HepG2 (cell line): Measurements from ENCODE around the gene HSF4. TPM values are rescaled to one million over a fixed set of nuclear protein-coding genes. Genes with fewer than 3 reads are reported as not detected.

Source experiments
- ATAC-seq: fragments of 200-7000 bp; cut with Tn5 transposase; 3 replicates; pipeline ENCODE4 v1.9.1; 2020; ENCODE audit warnings: mild to moderate bottlenecking, moderate library complexity
- BruUV-seq: library from RNA; stranded (reverse); fragments of 400-500 nt; replicated peaks from 2 replicates; lab custom pipeline; 2021; lab: Mats Ljungman, UMichigan
- CTCF ChIA-PET: fragments of 300-600 bp; formaldehyde crosslinking; extraction: SDS; loops from one replicate; lab custom pipeline; 2021; ENCODE audit warnings: low total read pairs, inconsistent platforms, low intra/inter-chr PET ratio; lab: Yijun Ruan, JAX
- POLR2A ChIA-PET: fragments of 350-600 bp; sonication (Branson Sonifier 250); formaldehyde crosslinking; loops from one replicate; lab custom pipeline; 2020; ENCODE audit warnings: antibody characterized with exemption, inconsistent platforms; lab: Yijun Ruan, JAX
- DNase-seq: peaks from one replicate; pipeline ENCODE4 v3.0.0-alpha.2; 2015; ENCODE audit warnings: low spot score
- FAIRE-seq: peaks from 3 replicates; lab custom pipeline; 2011; peaks lifted over from hg19 to GRCh38; lab: Jason Lieb, UNC
- H2AFZ ChIP-seq: one replicate; pipeline ENCODE4 v1.6.1; 2011; ENCODE audit warnings: low read length, inconsistent platforms
- H3K27ac ChIP-seq: fragments of 300-600 bp; 3 replicates; pipeline ENCODE4 v1.8.0; 2011; ENCODE audit warnings: mixed run types, mild to moderate bottlenecking, mixed read lengths, low read length, inconsistent platforms; ENCODE audit not compliant: insufficient read depth; ENCODE audit errors: extremely low read length
- H3K27me3 ChIP-seq, 2 experiments: fragments of 200-600 bp in 1 of 2; 2 replicates in 1 of 2; 3 replicates in 1 of 2; pipeline versions ENCODE4 v1.6.0 to v1.8.0; 2011; ENCODE audit warnings: low read length in 2 of 2, mild to moderate bottlenecking in 2 of 2, moderate library complexity in 2 of 2, inconsistent platforms in 1 of 2; ENCODE audit not compliant: insufficient read depth in 2 of 2, control insufficient read depth in 1 of 2
- H3K36me3 ChIP-seq, 2 experiments: fragments of 200-600 bp in 1 of 2; replicated peaks in 1 of 2; 2 replicates in 1 of 2; 3 replicates in 1 of 2; pipeline versions ENCODE4 v1.5.1 to v1.8.0; 2011; ENCODE audit warnings: low read length in 2 of 2, inconsistent platforms in 1 of 2; ENCODE audit not compliant: insufficient read depth in 2 of 2, control insufficient read depth in 1 of 2
- H3K4me1 ChIP-seq: 2 replicates; pipeline ENCODE4 v1.5.1; 2012; ENCODE audit warnings: low read length, inconsistent platforms; ENCODE audit not compliant: insufficient read depth
- H3K4me2 ChIP-seq: 2 replicates; pipeline ENCODE4 v1.6.0; 2011; ENCODE audit warnings: low read depth, low read length, inconsistent platforms
- H3K4me3 ChIP-seq, 3 experiments: fragments of 200-600 bp in 1 of 3; sonication (generic), shearing (Covaris generic) in 1 of 3; replicated peaks in 1 of 3; 2 replicates each; pipeline ENCODE4 v1.5.1; 2011 to 2016; ENCODE audit warnings: low read length in 3 of 3, inconsistent platforms in 2 of 3, low read depth in 2 of 3, mild to moderate bottlenecking in 2 of 3, control low read depth in 1 of 3, mixed read lengths in 1 of 3; ENCODE audit not compliant: insufficient read depth in 1 of 3
- H3K79me2 ChIP-seq: one replicate; pipeline ENCODE4 v1.6.1; 2011; ENCODE audit warnings: low read length, inconsistent platforms; ENCODE audit not compliant: insufficient read depth
- H3K9ac ChIP-seq: 2 replicates; pipeline ENCODE4 v1.6.0; 2011; ENCODE audit warnings: mild to moderate bottlenecking, low read depth, low read length, inconsistent platforms; ENCODE audit not compliant: insufficient read depth
- H3K9me3 ChIP-seq: 2 replicates; pipeline ENCODE4 v1.5.1; 2012; ENCODE audit warnings: mild to moderate bottlenecking, low read length
- H4K20me1 ChIP-seq: 2 replicates; pipeline ENCODE4 v1.6.0; 2011; ENCODE audit warnings: inconsistent platforms, mild to moderate bottlenecking, low read length, moderate library complexity; ENCODE audit not compliant: insufficient read depth
- ATAD3A ChIP-seq: sonication (generic); formaldehyde crosslinking; IDR thresholded peaks from 2 replicates; pipeline ENCODE4 v1.4.0; 2020; ENCODE audit warnings: missing genetic modification reagents
- CENPBD1 ChIP-seq: sonication (generic); formaldehyde crosslinking; IDR thresholded peaks from 2 replicates; pipeline ENCODE4 v1.8.0; 2022; ENCODE audit warnings: missing genetic modification reagents, low read depth, mild to moderate bottlenecking, borderline replicate concordance
- CHCHD3 ChIP-seq: sonication (generic); formaldehyde crosslinking; IDR thresholded peaks from 2 replicates; pipeline ENCODE4 v1.8.0; 2022; ENCODE audit warnings: mild to moderate bottlenecking, missing genetic modification reagents, moderate library complexity
- CTCF ChIP-seq: sonication (generic); formaldehyde crosslinking; IDR thresholded peaks from 2 replicates; pipeline ENCODE4 v1.5.0; 2020; ENCODE audit warnings: mild to moderate bottlenecking, missing genetic modification reagents, moderate library complexity
- FOXA1 ChIP-seq, 2 experiments: fragments of 450-650 bp in 1 of 2; sonication (generic) in 1 of 2; formaldehyde crosslinking in 1 of 2; IDR thresholded peaks; 2 replicates each; pipeline versions ENCODE4 v1.4.0 to v1.6.1; 2016 to 2020; ENCODE audit warnings: missing genetic modification reagents in 1 of 2
- FOXC1 ChIP-seq: sonication (generic); formaldehyde crosslinking; IDR thresholded peaks from 2 replicates; pipeline ENCODE4 v1.8.0; 2022; ENCODE audit warnings: mild to moderate bottlenecking, missing genetic modification reagents, borderline replicate concordance
- ISL2 ChIP-seq: sonication (generic); formaldehyde crosslinking; IDR thresholded peaks from 2 replicates; pipeline ENCODE4 v1.5.0; 2020; ENCODE audit warnings: missing genetic modification reagents
- KDM5A ChIP-seq: fragments of 200-600 bp; sonication (generic); IDR thresholded peaks from 2 replicates; pipeline ENCODE4 v1.7.0; 2018; ENCODE audit warnings: antibody characterized with exemption, mild to moderate bottlenecking, low read length, borderline replicate concordance
- NFRKB ChIP-seq: fragments of 450-650 bp; IDR thresholded peaks from 2 replicates; pipeline ENCODE4 v1.6.1; 2017
- PAX8 ChIP-seq: sonication (generic); formaldehyde crosslinking; IDR thresholded peaks from 2 replicates; pipeline ENCODE4 v1.8.0; 2022; ENCODE audit warnings: mild to moderate bottlenecking, missing genetic modification reagents, borderline replicate concordance
- PHF5A ChIP-seq: IDR thresholded peaks from one replicate; pipeline ENCODE4 v1.6.1; 2018; ENCODE audit warnings: low read depth, missing genetic modification reagents; ENCODE audit not compliant: unreplicated experiment
- TFAP4 ChIP-seq: sonication (generic); IDR thresholded peaks from 2 replicates; pipeline ENCODE4 v1.6.1; 2016; ENCODE audit warnings: low read depth, borderline replicate concordance
- TFDP1 ChIP-seq: IDR thresholded peaks from 2 replicates; pipeline ENCODE4 v1.6.1; 2016; ENCODE audit warnings: missing compliant biosample characterization, missing genetic modification reagents, borderline replicate concordance
- TMF1 ChIP-seq: sonication (generic); formaldehyde crosslinking; IDR thresholded peaks from 2 replicates; pipeline ENCODE4 v1.8.1; 2022; ENCODE audit warnings: low read depth, missing genetic modification reagents
- ZNF501 ChIP-seq: sonication (generic); formaldehyde crosslinking; IDR thresholded peaks from 2 replicates; pipeline ENCODE4 v1.5.1; 2020; ENCODE audit warnings: mild to moderate bottlenecking, moderate library complexity, missing genetic modification reagents
- WGBS: methylation state at CpG from one replicate; pipeline ENCODE4 v1.1.6; 2017; ENCODE audit warnings: low lambda C conversion rate; 5-methylcytosine and 5-hydroxymethylcytosine counted together
- in situ Hi-C: cut with HindIII; loops from 2 replicates; pipeline ENCODE4 v1.10.0; 2017; ENCODE audit warnings: low pct_unique_long_range_greater_than_20kb; ENCODE audit not compliant: extremely low pct_ligation_motif_present
- intact Hi-C: fragments of 100-400 bp; cut with micrococcal nuclease; formaldehyde crosslinking; loops from one replicate; pipeline ENCODE4 v1.10.0; 2022; ENCODE audit not compliant: unreplicated experiment
- polyA plus RNA-seq, 8 experiments: library from polyadenylated mRNA; depleted of rRNA in 3 of 8; stranded (reverse) in 7 of 8; unstranded in 1 of 8; fragments of >200 nt; fragmentation: Illumina TruSeq in 4 of 8; extraction: Trizol in 4 of 8; gene quantifications; 2 replicates each; pipeline versions ENCODE4 v1.2.1 to v1.2.3, GENCODE V29; 2011 to 2016; ENCODE audit warnings: low read depth in 4 of 8, missing spikeins in 1 of 8, mixed read lengths in 1 of 8; ENCODE audit not compliant: insufficient read depth in 1 of 8
- total RNA-seq, 5 experiments: library from RNA; depleted of rRNA; stranded (reverse); fragments of >200 nt; fragmentation: Illumina TruSeq; extraction: Trizol; gene quantifications; 2 replicates each; pipeline ENCODE4 v1.2.3, GENCODE V29; 2016; ENCODE audit warnings: low read depth in 1 of 5
- TF ChIP-seq, protein P1 (sequence below): sonication (generic); formaldehyde crosslinking; IDR thresholded peaks from 2 replicates; pipeline ENCODE4 v1.4.0; 2020; ENCODE audit warnings: missing genetic modification reagents

HSF4 gene
- total and polyA plus RNA-seq, 2 of the 13 experiments (the other 11 are each of a cell fraction or from before 2014, with no cell fraction given) = 3.5 to 16.9 TPM

DNA sequence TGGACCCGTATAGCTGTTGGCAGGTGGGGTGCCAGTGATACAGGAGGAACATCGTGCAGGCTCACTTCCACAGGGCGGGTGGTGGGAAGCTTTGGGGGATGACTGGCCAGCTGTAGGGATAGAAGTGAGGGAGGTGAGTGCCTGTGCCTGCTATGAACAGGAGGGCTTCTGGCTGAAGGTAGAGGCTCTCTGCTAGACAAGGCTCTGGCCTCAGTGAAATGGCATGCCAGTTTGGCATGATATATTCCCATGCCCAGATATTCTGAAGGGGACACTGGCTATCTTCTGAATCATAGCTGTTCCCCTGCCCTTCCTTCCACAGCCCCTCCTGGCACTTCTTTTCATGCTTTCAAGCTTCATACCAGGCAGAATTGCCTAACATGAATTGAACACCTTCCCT lies 35.7 kb upstream of the HSF4 start:
- ATAC-seq (no peak; the same call in 1 of the 3 replicates), FAIRE-seq (no peak), DNase-seq (no peak)
- no peak overlapping the region for H3K9ac ChIP-seq
- peaks cover 58 to 84% of the 10 kb centered on the region in 2 experiments for H3K36me3 ChIP-seq
- intact Hi-C loops (no loop called here), in situ Hi-C loops (no loop called here)
- no peak overlapping the region for H2AFZ ChIP-seq
- BruUV-seq = no TSS peak
- H3K27me3 ChIP-seq = no peaks in the 10 kb centered on the region
- ChIA-PET CTCF (no interaction called here), POLR2A (interaction anchor here (0.6 to 3.5 kb wide), 7 partner anchors 8 to 107 kb away, joined by 3 to 16 read pairs (median 5); partner anchors contain the start of genes B3GNT9 and CBFB)
- peaks cover 25% of the 10 kb centered on the region for H3K79me2 ChIP-seq
- WGBS = 96% methylated on average over 3 of the region's 3 CpGs
- no peaks in the 10 kb centered on the region for H3K9me3 ChIP-seq
- H3K4me1 ChIP-seq = no peaks in the 10 kb centered on the region; the same call in 1 of the 2 replicates
- H3K4me3 ChIP-seq = no peak overlapping the region
- peaks cover 18% of the 10 kb centered on the region for H4K20me1 ChIP-seq
- no peak overlapping the region for H3K27ac ChIP-seq
- H3K4me2 ChIP-seq = no peak overlapping the region
- TF ChIP-seq, protein P1, sequence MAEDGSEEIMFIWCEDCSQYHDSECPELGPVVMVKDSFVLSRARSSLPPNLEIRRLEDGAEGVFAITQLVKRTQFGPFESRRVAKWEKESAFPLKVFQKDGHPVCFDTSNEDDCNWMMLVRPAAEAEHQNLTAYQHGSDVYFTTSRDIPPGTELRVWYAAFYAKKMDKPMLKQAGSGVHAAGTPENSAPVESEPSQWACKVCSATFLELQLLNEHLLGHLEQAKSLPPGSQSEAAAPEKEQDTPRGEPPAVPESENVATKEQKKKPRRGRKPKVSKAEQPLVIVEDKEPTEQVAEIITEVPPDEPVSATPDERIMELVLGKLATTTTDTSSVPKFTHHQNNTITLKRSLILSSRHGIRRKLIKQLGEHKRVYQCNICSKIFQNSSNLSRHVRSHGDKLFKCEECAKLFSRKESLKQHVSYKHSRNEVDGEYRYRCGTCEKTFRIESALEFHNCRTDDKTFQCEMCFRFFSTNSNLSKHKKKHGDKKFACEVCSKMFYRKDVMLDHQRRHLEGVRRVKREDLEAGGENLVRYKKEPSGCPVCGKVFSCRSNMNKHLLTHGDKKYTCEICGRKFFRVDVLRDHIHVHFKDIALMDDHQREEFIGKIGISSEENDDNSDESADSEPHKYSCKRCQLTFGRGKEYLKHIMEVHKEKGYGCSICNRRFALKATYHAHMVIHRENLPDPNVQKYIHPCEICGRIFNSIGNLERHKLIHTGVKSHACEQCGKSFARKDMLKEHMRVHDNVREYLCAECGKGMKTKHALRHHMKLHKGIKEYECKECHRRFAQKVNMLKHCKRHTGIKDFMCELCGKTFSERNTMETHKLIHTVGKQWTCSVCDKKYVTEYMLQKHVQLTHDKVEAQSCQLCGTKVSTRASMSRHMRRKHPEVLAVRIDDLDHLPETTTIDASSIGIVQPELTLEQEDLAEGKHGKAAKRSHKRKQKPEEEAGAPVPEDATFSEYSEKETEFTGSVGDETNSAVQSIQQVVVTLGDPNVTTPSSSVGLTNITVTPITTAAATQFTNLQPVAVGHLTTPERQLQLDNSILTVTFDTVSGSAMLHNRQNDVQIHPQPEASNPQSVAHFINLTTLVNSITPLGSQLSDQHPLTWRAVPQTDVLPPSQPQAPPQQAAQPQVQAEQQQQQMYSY (CRISPR knock-in tag) = no peak
- TF ChIP-seq ISL2 (no peak), NFRKB (no peak), PHF5A (no peak), TFAP4 (no peak), TMF1 (no peak), CENPBD1 (CRISPR knock-in tag) (no peak), TFDP1 (CRISPR knock-in tag) (no peak), ZNF501 (CRISPR knock-in tag) (no peak), FOXA1 (IDR thresholded peaks at IDR 0.05) (no peak), FOXA1 (CRISPR knock-in tag; IDR thresholded peaks at IDR 0.05) (no peak), FOXC1 (CRISPR knock-in tag) (no peak), KDM5A (no peak), ATAD3A (no peak), CHCHD3 (CRISPR knock-in tag) (no peak), CTCF (CRISPR knock-in tag) (no peak), PAX8 (CRISPR knock-in tag) (no peak)
